ENCODE data around the gene NACC1.

DNA sequence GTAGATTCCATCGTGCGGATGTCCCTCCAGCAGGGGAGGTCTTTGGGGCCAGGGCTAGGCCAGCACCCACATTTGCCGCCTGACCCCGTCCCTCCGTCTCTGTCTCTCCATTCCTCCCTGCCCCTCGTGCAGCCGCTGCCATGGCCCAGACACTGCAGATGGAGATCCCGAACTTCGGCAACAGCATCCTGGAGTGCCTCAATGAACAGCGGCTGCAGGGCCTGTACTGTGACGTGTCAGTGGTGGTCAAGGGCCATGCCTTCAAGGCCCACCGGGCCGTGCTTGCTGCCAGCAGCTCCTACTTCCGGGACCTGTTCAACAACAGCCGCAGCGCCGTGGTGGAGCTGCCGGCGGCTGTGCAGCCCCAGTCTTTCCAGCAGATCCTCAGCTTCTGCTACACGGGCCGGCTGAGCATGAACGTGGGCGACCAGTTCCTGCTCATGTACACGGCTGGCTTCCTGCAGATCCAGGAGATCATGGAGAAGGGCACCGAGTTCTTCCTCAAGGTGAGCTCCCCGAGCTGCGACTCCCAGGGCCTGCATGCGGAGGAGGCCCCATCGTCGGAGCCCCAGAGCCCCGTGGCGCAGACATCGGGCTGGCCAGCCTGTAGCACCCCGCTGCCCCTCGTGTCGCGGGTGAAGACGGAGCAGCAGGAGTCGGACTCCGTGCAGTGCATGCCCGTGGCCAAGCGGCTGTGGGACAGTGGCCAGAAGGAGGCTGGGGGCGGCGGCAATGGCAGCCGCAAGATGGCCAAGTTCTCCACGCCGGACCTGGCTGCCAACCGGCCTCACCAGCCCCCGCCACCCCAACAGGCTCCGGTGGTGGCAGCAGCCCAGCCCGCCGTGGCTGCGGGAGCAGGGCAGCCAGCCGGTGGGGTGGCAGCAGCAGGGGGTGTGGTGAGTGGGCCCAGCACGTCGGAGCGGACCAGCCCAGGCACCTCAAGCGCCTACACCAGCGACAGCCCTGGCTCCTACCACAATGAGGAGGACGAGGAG lies 17.3 kb downstream of the NACC1 start:
- TF ChIP-seq POLR2A (IDR thresholded peaks at IDR 0.05), result no peak
- TF ChIP-seq, protein P1, sequence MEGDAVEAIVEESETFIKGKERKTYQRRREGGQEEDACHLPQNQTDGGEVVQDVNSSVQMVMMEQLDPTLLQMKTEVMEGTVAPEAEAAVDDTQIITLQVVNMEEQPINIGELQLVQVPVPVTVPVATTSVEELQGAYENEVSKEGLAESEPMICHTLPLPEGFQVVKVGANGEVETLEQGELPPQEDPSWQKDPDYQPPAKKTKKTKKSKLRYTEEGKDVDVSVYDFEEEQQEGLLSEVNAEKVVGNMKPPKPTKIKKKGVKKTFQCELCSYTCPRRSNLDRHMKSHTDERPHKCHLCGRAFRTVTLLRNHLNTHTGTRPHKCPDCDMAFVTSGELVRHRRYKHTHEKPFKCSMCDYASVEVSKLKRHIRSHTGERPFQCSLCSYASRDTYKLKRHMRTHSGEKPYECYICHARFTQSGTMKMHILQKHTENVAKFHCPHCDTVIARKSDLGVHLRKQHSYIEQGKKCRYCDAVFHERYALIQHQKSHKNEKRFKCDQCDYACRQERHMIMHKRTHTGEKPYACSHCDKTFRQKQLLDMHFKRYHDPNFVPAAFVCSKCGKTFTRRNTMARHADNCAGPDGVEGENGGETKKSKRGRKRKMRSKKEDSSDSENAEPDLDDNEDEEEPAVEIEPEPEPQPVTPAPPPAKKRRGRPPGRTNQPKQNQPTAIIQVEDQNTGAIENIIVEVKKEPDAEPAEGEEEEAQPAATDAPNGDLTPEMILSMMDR (IDR thresholded peaks at IDR 0.05), result no peak

Data from heart left ventricle (tissue), 13 donors.